Esophagus squamous epithelium (tissue), 4 donors: ENCODE data around the gene TIGD6.

Experiments
- CTCF ChIP-seq, 6 experiments: fragments of 450-650 bp in 4 of 6; fragments of 200-600 bp in 2 of 6; sonication (generic) in 2 of 6; IDR thresholded peaks; one replicate each; pipeline ENCODE4 v1.5.1; 2016 to 2019; ENCODE audit warnings: antibody characterized with exemption in 6 of 6, mild to moderate bottlenecking in 4 of 6, moderate library complexity in 4 of 6
- POLR2A ChIP-seq, 4 donors: fragments of 450-650 bp; IDR thresholded peaks; one replicate each; pipeline ENCODE4 v1.6.1; 2017; ENCODE audit warnings: antibody characterized with exemption in 4 of 4, mild to moderate bottlenecking in 4 of 4, moderate library complexity in 3 of 4

GRCh38 chr5:150022681-150023080, 22.2 kb upstream of the TIGD6 start:
- TF ChIP-seq CTCF (IDR thresholded peaks at IDR 0.05) = no peak
- TF ChIP-seq POLR2A (IDR thresholded peaks at IDR 0.05) = no peak
